Limb (tissue), 2 donors: ENCODE results near the gene COMMD6.

Source experiments
- DNase-seq, 2 donors: peaks; one replicate each; pipeline ENCODE4 v3.0.0-alpha.2; 2016; ENCODE audit errors: extremely low spot score in 2 of 2

Gene COMMD6

DNA sequence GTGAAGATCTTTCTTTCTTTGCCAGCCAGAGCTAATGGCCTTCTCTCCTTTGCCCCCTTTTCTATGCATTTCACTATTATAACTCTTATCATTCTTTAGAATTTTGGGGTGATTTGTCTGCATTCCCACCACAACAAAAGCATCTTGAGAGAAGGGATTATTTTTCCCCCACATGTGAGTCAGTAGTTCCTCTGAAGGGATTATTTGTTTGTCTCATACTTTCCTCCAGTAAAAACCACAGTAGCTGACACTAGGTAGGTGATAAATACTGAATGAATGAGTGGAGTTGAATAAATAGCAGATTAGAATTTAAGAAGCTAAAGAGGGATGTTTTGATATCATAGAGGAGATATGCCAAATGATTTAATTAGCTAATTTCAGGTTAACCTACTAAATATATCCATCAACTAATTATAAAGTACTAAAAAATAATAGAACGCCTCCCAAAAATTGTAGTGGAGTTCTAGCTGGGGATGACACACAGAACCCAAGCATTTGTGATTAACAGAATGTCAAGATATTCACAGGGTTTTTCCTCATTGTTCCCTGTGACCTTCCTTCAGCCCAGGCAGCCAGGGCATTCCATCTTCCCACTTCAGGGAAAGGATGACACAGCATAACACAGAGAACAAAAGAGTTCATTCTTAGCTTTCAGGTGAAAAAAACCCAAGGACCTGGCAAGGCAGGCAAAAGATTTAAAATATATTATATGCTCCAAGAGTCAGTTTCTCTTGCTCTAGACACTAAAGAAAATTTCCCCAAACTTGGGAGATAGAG lies 52.2 kb downstream of the COMMD6 start:
- DNase-seq = no peak

DNA sequence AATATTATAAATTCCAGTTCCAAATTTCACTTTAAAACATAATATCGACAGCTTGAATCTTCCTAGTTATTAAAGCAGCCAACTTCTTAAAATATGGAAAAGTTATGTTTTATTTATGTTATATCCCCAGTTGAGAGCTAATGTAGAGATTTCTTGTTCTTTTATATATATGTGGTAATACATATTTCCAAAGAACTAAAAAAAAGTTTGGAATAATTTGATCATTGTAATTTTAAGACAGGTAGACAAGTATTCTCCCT lies 54.9 kb downstream of the COMMD6 start:
- DNase-seq = no peak

DNA sequence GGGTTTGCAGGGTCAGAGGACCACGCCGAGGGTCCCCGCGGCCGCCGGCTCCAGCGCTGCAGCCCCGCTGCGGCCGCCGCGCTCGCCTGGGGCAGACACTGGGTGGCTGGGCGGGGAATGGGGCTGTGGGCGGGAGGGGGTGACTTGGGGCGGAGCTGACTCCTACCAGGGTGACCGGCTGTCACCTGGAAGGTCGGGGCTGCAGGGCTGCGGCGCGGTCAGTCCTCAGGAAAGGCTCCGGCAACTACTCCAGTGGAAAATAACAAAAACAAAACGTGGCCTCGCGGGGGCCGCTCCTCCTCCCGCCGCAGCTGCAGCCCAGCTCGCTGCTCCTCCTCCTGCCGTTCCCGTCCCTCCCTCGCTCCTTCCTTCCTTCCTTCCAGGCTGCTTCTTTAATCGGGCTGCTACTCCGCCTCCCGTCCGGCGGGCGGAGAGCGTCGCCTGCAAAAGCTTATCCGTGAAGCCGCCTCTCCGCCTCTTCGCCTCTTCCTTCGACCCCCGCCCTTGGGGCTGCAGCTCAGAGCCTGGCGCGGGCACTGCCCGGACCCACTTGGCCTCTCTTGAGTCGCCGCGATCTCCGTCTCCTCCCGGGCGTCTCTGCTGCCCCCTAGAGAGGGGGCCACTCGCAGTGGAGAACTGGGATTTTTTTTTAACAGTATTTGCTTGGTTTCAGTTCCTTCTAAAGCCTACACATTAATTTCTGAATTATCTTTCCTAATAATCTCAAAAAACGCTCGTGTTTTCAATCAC lies 55.4 kb downstream of the COMMD6 start, which contains the start of gene TBC1D4:
Gene TBC1D4, minus strand, starts transcription at position 100 of the 750 bp plus-strand sequence. CDS start 402 bp downstream, outside the sequence.
- DNase-seq = peak; percentile 87 to 95

DNA sequence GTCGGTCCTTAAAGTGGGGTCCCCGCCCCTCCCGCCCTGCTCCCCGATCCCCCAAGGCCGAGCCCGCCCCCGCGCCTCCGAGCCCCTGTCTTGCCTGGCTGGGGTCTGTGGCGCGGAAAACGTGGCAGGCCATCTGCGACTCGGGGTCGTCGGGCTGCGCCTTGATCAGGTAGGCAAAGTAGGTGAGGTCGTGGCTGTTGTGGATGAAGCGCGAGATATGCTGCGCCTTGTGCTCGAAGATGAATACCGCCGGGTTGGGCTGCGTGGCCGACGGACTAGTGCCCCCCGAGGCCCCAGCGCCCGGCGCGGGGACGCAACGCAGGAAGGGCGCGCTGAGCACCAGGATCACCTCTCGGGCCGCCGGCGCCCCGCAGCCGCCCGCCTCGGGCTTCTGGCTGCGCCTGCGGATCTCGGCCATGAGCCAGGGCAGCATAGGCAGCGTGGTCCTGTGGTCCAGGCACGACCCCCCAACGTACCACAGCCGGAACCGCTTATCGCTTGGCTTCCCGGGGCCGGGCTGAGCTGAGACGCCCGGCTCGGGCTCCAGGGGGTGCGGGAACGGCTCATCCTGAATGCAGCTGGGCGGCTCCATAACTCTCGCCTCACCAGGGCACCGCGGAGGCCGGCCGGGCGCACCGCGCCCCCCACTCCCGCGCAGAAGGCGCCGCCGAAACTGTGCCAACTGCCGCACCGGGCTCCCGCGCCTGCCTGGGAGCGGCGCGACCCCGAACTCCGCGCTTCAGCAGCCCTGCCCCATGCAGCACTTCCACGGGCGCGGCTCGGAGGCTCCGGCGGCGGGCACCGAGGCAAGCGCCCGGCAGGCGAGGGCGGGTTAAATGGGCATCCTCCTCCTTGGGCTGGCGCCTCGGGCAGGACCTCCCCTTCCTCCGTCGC lies 56.2 kb downstream of the COMMD6 start:
- DNase-seq = peak in 1 of 2 donors; percentile 78

DNA sequence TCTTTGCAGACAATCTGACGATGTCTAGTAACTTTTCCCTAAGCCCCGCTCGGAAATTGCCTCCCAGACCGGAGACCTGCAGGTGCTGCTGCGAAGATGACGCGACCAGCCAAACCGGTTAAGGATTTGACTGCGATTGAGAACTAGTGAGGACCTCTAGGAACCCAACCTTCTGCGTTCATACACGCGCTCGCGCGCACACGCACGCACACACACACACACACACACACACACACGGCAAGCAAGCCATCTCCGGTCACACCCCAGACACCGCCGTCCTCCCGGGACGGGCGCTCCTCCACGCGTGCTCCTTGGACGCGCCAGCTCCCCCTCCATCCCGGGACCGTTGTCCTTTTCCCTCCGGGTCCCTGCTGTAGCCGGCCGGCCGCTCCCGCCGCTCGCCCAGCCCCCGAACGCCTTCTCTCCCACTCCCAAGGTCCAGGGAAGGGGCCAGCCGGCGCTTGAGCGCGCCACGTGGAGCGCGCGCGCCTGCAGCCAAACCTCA lies 56.9 kb downstream of the COMMD6 start:
- peak in 1 of 2 donors; percentile 81 for DNase-seq

DNA sequence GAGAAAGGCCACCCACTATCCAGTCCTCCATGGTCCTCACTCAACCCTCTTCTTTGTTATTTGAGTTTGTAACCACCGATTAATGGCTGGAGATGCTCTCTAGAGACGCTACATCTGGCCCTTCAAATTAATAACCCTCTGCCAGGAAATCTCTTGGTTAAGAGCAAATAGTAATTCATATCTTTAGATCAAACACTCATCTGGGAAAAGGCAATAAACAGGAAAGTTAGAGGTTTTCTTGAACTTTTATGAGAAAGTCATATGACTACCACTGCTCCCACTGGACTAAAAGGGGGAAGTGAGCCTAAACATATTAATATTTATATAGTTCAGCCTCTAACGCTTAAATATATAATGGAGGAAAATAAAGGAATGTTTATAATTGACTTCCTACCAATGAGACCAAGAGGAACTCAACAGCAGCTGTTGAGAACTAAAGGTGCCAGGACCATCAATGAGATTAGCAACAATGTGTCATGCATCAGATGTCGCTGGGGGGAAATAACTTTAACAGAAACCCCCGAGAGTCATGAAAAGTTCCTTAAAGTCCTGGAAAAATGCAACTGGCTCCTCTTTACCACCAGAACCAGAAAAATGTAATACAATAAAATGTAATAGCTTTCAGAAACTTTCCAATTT lies 58.4 kb downstream of the COMMD6 start:
- DNase-seq = peak in 1 of 2 donors; percentile 18

DNA sequence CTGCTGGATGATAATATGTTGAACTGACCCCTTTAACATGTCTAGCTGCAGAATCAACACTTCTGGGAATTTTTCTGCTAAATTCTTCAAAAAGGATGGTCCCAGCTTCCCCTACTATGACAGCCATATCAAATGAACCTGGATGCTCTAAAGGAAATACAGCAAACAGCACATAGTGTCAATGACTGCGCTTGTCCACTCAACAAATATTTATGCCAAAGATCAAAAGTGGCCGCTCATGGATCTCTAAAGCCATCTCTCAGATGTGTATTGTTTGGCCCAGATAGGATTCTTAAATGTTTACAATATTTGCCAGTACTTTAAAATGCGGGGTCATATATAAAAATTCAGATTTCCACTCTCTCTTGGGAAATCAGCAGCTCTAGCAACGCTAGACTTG lies 59.0 kb downstream of the COMMD6 start:
- DNase-seq = no peak
